D721Med (cell line): ENCODE results near the gene RNF111.
A peak's percentile ranks its signal among the peaks of the same experiment; 100 is the strongest.

Experiments used
- DNase-seq: peaks from one replicate; pipeline ENCODE4 v3.0.0; 2011; ENCODE audit warnings: low spot score; ENCODE audit not compliant: insufficient read length
- FAIRE-seq: peaks from 2 replicates; lab custom pipeline; 2011; peaks lifted over from hg19 to GRCh38; lab: Jason Lieb, UNC
- CTCF ChIP-seq: IDR thresholded peaks from 2 replicates; pipeline ENCODE4 v1.5.1; 2012; ENCODE audit warnings: mild to moderate bottlenecking, control low read depth; ENCODE audit not compliant: insufficient read depth; ENCODE audit errors: missing control alignments

The RNF111 gene

GRCh38 chr15:58987491-58988005, at the start of gene RNF111:
RNF111 (plus strand) TSS chr15:58987663; CDS start chr15:59030823, 43,160 bp downstream.
- TF ChIP-seq CTCF = no peak
- DNase-seq = peak; percentile 63
- no peak for FAIRE-seq

GRCh38 chr15:58947179-58947578, 40.3 kb upstream of the RNF111 start:
- no peak for FAIRE-seq
- no peak for TF ChIP-seq CTCF
- DNase-seq = no peak

- no peak for DNase-seq
- no peak for FAIRE-seq
- TF ChIP-seq CTCF = no peak
Measured at GRCh38 chr15:58951388-58952007, 36.0 kb upstream of the RNF111 start.

GRCh38 chr15:58952751-58953150, 34.7 kb upstream of the RNF111 start:
- DNase-seq = no peak
- no peak for TF ChIP-seq CTCF
- FAIRE-seq = no peak

- FAIRE-seq (no peak), DNase-seq (no peak)
- TF ChIP-seq CTCF = peak; percentile 69
Measured at GRCh38 chr15:58957101-58957973, 30.1 kb upstream of the RNF111 start.

GRCh38 chr15:58958811-58959210, 28.7 kb upstream of the RNF111 start:
- FAIRE-seq = no peak
- no peak for DNase-seq
- no peak for TF ChIP-seq CTCF
